SHP77 treated with DMSO at 0.1 percent for 48 hours (cell line): ENCODE data around the gene RASEF.
"Not testable (repeated sequence)": the region's sequence is repeated elsewhere in the genome, so short reads cannot be mapped to it uniquely, and the experiment has no call there.

Experiments used
- DNase-seq: peaks from one replicate; lab custom pipeline; 2025; lab: John Stamatoyannopoulos, UW

RASEF gene

DNA sequence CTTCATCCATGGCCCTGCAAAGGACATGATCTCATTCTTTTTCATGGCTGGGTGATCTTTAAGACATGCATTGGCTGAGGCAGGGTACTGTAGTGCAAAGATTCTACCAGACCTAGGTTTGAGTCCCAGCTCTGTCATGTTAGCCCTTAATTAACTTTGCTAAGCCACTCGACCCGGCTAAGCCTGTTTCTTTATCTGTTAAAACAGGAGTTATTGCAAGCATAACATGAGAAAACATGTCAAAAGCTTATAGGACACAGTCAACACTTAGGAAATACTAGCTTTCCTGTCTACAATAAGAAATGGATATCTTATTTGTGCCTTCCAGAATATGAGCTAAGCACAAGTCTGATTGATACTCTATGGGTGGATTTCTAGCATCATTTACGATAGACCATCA is 92.6 kb downstream of the RASEF start:
- no peak for DNase-seq

DNA sequence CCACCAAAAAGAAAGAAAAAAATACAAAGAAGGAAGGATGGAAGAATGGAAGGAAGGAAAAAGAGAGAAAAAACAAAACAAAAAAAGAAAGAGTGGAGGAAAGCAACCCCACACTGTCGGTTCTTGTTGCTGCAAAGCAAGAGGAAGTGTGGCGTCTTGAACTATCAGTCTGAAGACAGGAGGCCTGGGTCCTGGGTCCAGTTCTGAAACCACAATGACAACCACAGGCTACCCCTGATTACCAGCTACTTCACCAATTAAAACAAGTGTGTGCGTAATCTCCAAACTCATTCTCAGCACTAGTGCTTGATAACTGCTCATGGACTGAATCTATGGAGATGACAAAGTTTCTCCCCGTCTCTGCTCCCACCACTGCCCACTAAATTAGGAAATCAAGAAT is 93.7 kb downstream of the RASEF start:
- DNase-seq: no peak

DNA sequence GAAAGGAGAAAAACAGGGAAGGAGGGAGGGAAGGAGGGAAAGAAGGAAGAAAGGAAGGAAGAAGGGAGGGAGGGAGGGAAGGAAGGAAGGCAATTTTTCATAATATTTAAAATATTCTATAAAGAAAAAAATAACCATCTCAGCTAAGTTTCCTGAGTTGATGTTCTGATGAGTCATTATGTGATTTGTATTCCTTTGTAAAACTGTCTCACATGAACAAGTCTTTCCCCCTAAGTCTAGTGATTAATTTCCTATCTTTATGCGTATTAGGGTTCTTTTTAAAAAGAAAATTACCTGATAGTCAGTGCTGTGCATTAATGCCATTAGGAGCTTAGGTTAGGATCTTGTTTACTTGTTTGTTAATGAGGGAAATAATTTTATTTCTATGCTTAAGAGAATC is 94.1 kb downstream of the RASEF start:
- DNase-seq: no peak

DNA sequence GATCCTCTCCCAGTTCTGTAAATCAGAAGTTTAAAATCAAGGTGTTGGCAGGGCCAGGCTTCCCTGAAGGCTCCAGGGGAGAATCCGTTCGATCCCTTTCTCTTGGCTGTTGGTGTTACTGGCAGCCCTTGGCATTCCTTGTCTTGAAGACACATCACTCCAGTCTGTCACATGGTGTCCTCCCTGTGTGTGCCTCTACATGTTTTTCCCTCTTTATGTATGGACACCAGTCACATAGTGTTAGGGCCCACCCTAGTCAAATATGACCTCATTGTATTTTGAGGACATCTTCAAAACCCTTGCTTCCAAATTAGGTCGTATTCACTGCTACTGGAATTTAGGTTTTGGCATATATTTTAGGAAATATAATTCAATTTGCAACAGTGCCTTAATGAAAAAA is 94.6 kb downstream of the RASEF start:
- no peak for DNase-seq

DNA sequence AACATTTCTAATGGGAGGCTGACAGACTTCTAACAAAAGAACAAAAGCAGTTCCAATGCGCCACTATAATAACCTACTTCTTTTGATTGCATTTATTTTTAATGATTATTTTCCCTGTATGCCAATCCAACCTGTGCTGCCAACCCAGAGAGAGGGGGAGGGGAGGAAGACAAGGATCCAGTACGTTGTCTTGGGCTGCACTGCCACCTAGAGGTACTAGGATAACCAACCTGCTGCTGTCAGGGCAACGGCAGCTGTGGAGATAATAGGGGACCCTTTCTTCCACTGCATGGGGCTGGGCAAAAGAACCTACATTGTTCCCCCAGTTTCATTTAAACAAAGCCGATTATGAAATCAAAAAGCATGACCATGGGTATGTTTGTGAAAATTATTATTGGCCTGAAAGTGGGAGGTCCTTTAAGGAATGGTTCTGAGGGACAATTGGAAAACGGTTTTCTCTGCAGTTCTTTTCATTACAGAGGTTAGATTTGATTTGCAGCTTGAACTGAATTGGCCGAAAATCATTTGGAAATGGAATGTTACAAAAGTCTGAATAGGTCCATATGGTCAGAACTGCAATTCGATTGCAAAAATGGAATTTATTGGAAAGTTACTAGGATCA is 101.3 kb downstream of the RASEF start:
- DNase-seq: peak; percentile 0

DNA sequence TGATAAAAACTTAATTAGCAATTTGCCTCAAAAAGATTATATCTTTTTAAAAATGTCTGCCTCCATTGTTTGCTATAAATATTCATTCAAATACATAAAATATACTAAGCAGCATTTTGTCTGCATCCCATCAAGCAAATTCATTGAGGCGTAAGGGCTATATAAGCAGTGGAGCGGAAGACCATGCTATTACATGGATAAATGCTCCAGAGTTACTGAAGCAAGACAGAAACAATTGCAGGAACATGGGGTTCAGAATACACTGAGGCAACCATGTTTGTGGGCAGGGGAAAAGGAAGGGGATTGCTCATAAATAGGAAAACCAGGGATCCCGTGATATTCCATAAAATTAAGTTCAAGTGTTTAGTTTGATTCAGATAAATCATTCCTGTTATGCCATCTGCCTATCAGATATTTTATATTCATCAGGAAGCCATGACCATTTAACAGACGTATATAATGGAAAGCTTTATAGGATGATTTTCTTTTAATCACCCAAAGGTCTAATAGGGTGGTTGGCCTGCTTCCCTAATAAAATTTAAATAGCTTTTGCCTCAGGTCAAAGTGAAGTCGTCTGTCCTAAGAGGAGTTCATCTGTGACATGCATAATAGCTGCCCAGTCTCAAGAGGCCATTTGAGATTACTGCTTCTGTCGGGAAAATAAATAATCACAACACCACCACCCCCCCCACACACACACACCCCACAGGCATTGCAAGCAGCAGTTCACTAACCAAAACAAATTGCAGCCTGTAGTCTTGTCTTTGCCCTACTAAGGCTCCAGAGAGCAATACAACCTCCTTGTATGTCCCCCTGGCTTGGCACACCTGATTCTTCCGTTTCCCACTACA is 105.2 kb downstream of the RASEF start:
- no peak for DNase-seq

DNA sequence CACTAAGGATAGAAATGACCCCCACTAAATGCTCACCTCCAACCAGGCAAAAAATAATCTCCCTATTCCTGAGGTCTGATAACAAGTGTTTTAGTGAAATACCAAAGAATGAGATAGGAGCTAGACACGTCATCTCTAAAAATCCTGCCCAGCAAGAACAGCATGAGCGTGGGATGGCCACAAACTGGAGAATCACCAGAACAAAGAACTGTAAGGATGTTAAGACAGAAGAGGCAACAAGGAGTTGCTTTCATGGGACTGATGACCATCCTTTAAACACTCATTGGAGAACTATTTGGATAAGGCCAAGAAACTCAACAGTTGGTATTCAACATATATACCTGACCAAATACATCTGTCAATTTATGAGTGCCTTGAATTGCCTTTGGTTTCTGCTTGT is 113.7 kb downstream of the RASEF start:
- no peak for DNase-seq

DNA sequence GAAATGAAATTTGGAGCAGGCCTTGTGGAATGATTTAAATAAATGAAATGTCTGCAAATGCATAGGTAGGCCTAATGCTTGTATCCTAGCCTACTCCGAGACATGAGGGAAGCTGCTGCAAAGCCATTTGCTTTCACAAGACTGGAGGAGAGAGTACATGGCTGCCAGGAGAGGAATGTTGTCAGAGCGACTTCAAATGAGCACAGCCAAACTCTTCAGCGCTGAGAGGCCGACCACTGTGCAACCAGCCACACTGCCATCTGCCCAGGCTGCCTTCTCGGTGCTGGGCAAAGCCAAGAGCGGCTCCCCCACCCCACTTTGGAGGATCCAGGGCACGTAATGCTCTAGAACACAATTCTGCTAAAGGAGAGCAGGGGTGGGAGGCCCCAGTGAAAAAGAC is 122.6 kb downstream of the RASEF start:
- DNase-seq: no peak

DNA sequence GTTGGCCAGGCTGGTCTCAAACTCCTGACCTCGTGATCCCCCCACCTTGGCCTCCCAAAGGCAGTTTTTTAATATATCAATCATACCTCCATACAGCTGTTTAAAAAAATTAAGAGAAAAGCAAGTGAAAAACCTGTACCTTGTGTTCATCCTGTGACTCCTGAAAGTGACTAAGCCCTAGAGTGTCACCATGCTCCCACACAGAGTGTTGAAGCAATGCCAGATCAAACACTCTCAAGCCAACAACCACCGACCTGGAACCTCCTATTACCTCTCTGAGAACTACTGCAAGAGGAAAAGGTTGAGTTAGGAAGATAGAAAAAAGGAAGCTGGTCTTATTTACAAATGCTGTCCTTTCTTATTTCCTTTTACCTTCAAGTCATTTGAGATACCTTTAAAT is 123.5 kb downstream of the RASEF start:
- no peak for DNase-seq

DNA sequence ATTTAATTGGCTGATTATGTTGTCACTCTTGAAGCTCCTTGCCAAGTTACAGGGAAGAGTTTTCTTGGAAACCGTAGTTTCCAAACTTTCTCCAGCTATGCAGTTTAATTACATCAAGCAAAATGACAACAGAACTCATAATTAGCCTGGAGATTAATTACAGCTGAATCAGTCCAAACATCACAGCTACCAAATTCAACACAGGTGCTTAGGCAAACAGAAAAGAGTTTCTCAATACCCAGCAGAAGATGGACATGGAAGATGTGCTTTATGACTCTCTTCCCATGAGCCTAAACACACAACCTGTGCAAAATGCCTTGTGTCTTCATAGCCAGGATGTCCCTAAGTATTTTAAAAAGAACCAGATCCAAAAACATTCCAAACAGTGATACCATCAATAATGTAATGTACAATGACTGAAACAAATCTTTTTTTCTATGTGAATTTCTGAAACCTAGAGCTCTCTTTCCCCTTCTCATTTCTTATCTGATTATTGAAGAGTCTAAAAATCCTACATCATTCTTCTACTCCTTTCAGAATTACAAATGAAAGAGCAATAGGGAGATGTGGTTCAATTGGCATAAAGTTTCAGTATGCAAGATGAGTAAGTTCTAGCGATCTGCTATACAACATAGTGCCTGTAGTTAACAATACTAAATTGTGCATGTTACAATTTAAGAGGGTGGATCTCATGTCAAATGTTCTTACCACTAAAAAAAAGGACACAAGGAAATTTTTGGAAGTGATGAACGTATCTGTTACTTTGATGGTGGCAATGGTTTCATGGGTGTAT is 124.3 kb downstream of the RASEF start:
- no peak for DNase-seq

DNA sequence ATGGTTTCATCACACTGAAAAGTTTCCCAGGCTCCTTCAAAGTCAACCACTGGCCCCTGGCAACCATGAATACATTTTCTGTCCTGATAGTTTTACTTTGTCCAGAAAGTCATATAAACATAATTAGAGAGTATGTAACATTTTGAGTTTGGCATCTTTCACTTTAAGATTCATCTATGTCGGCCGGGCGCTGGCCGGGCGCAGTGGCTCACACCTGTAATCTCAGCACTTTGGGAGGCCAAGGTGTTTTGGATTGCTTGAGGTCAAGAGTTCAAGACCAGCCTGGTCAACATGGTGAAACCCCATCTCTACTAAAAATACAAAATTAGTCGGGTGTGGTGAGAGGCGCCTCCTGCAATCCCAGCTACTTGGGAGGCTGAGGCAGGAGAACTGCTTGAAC is 126.4 kb downstream of the RASEF start:
- not testable (repeated sequence) for DNase-seq

DNA sequence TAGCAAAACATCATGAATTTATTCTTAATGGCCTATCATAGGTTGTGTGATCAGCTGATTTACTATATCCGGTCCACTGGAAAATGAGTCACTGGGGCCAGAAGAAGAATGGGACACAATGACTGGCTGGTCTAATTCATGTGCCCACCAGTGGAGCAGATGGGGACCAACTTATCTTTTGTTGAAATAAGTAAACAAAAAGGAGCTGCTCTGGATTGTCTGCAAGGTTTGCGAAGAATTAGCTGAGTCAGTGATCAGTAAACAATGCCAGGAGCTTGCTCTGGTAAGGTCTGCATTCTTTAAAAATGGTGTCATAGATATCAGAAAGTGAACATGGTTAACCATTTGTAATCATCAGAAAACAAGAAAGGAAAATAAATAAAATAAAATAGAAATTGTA is 128.0 kb downstream of the RASEF start:
- DNase-seq: no peak

DNA sequence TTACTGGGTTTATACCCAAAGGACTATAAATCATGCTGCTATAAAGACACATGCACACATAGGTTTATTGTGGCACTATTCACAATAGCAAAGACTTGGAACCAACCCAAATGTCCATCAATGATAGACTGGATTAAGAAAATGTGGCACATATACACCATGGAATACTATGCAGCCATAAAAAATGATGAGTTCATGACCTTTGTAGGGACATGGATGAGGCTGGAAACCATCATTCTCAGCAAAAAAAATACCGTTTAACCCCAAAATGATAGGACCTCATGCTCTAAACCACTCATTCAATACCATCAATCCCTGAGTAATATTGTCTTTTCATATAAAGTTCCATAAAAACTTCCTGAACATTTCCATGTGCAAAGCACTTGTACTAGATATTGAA is 128.9 kb downstream of the RASEF start:
- not testable (repeated sequence) for DNase-seq

DNA sequence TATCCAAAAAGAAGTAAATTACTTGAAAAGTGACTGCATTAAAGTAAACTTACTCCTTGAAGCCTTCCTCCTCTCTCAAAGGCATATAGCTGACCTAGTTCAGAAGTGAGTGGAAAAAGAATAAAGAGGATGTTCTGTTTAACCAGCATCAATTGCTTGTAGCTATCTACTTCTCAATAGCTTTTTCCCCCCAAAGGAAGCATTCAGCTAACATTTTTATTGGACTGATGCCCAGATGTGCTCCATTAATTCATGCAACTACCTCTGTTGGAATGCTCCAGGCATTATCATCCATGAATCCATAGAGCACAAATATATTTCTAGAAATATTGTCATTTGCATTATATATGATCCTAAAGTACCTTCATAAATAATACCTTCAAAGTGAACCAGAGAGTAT is 132.8 kb downstream of the RASEF start:
- DNase-seq: no peak
